Small intestine (tissue), 7 donors: Measurements from ENCODE around the gene MAST2. TPM values are rescaled to one million over a fixed set of nuclear protein-coding genes. Genes with fewer than 3 reads are reported as not detected.

Source experiments
- DNase-seq, 2 donors: peaks; one replicate each; pipeline versions ENCODE4 v3.0.0 to v3.0.0-alpha.2; 2013
- FAIRE-seq: peaks from 2 replicates; lab custom pipeline; 2012; peaks lifted over from hg19 to GRCh38; lab: Jason Lieb, UNC
- H3K27ac ChIP-seq, 3 donors: one replicate each; pipeline ENCODE4 v1.5.1; 2013; ENCODE audit warnings: low read length in 2 of 3, mild to moderate bottlenecking in 2 of 3, control low read depth in 1 of 3, inconsistent platforms in 1 of 3, low read depth in 1 of 3, moderate library complexity in 1 of 3
- H3K27me3 ChIP-seq, 3 donors: one replicate each; pipeline ENCODE4 v1.6.1; 2013; ENCODE audit warnings: low read length in 3 of 3, inconsistent platforms in 1 of 3; ENCODE audit not compliant: control insufficient read depth in 3 of 3, insufficient read depth in 3 of 3
- H3K36me3 ChIP-seq, 3 donors: one replicate each; pipeline ENCODE4 v1.6.1; 2013; ENCODE audit warnings: low read length in 3 of 3, inconsistent platforms in 1 of 3, low read depth in 1 of 3, mild to moderate bottlenecking in 1 of 3, moderate library complexity in 1 of 3; ENCODE audit not compliant: control insufficient read depth in 3 of 3, insufficient read depth in 2 of 3
- H3K4me1 ChIP-seq, 3 donors: one replicate each; pipeline ENCODE4 v1.6.1; 2013; ENCODE audit warnings: low read length in 2 of 3, inconsistent platforms in 1 of 3, low read depth in 1 of 3, mild to moderate bottlenecking in 1 of 3, moderate library complexity in 1 of 3; ENCODE audit not compliant: control insufficient read depth in 3 of 3, insufficient read depth in 2 of 3
- H3K4me3 ChIP-seq, 3 donors: one replicate each; pipeline ENCODE4 v1.5.1; 2013; ENCODE audit warnings: low read length in 3 of 3, control low read depth in 1 of 3, inconsistent platforms in 1 of 3, low read depth in 1 of 3, mild to moderate bottlenecking in 1 of 3, moderate library complexity in 1 of 3
- H3K9me3 ChIP-seq, 2 donors: one replicate each; pipeline ENCODE4 v1.6.1; 2013; ENCODE audit warnings: low read depth in 1 of 2, low read length in 1 of 2; ENCODE audit not compliant: control insufficient read depth in 2 of 2, insufficient read depth in 1 of 2
- WGBS, 3 donors: extraction: QIAGEN DNeasy Blood & Tissue Kit; methylation state at CpG; one replicate each; pipeline ENCODE4 v1.1.7; 2013; 5-methylcytosine and 5-hydroxymethylcytosine counted together
- polyA plus RNA-seq, 4 donors: library from polyadenylated mRNA; stranded (reverse) in 3 of 4; unstranded in 1 of 4; fragments of 200-250 nt in 3 of 4; fragments of 120-200 nt in 1 of 4; gene quantifications; one replicate each; pipeline versions ENCODE4 v1.2.1 to v1.2.3, GENCODE V29; 2013
- donor health status: healthy with polysubstance abuse.
- donor health status: control.
- donor health status: control.
- donor health status: Bipolar disorder and iron deficiency.
- donor health status: healthy.

Gene MAST2
- polyA plus RNA-seq, 4 donors: 23.3 to 70.2 (median 41.8) TPM

- no peak overlapping the region for H3K4me3 ChIP-seq
- H3K4me1 ChIP-seq: no peaks in the 10 kb centered on the region
- H3K9me3 ChIP-seq: no peaks in the 10 kb centered on the region
- H3K27ac ChIP-seq: no peak overlapping the region
- DNase-seq (no peak), FAIRE-seq (no peak)
- 86 to 93% (median 86%) methylated on average over 2 of the region's 2 CpGs for WGBS, 3 donors
- H3K36me3 ChIP-seq: peaks cover 0 to 7% (median 0%) of the 10 kb centered on the region in 3 donors
- no peaks in the 10 kb centered on the region for H3K27me3 ChIP-seq
Measured at GRCh38 chr1:46076343-46076742, 272.9 kb downstream of the MAST2 start.

GRCh38 chr1:46077644-46078043 lies 274.2 kb downstream of the MAST2 start:
- H3K9me3 ChIP-seq: no peaks in the 10 kb centered on the region
- no peak overlapping the region for H3K27ac ChIP-seq
- H3K36me3 ChIP-seq: peaks cover 0 to 6% (median 0%) of the 10 kb centered on the region in 3 donors
- FAIRE-seq (no peak), DNase-seq (no peak)
- H3K4me1 ChIP-seq: no peaks in the 10 kb centered on the region
- no peak overlapping the region for H3K4me3 ChIP-seq
- H3K27me3 ChIP-seq: no peaks in the 10 kb centered on the region
- WGBS, 3 donors: 89 to 91% (median 91%) methylated on average over 4 of the region's 4 CpGs

GRCh38 chr1:46080257-46080656 lies 276.8 kb downstream of the MAST2 start:
- Histone ChIP-seq H3K4me3 (no peak overlapping the region), H3K9me3 (no peaks in the 10 kb centered on the region), H3K27ac (no peak overlapping the region), H3K36me3 (peaks cover 0 to 3% (median 0%) of the 10 kb centered on the region in 3 donors), H3K27me3 (no peaks in the 10 kb centered on the region), H3K4me1 (no peaks in the 10 kb centered on the region)
- no peak for DNase-seq
- no peak for FAIRE-seq
- WGBS, 3 donors: 78 to 86% (median 85%) methylated on average over 3 of the region's 3 CpGs

GRCh38 chr1:46081206-46081605 lies 277.8 kb downstream of the MAST2 start:
- H3K4me1 ChIP-seq: no peaks in the 10 kb centered on the region
- no peak overlapping the region for H3K4me3 ChIP-seq
- FAIRE-seq (no peak), DNase-seq (no peak)
- no peaks in the 10 kb centered on the region for H3K36me3 ChIP-seq
- H3K27ac ChIP-seq: no peak overlapping the region
- no peaks in the 10 kb centered on the region for H3K9me3 ChIP-seq
- 74 to 92% (median 88%) methylated on average over 7 of the region's 7 CpGs for WGBS, 3 donors
- H3K27me3 ChIP-seq: no peaks in the 10 kb centered on the region

DNA sequence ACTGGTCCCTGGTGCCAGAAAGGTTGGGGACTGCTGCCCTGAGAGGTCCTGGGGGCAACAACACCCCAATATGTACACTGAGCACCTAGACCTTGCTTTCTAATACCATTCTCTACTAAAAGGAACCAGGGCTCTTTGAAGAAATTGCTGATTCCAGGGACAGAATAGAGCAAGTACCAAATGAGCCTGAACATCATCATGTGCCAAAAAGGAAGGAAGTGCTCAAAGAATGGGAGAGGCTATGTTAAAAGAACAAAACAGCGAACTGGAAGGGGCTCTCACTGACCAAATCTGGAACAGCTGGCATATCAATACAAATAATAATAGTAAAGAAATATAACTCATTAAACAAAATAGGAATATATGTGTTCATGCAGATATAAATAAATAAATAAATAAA lies 278.2 kb downstream of the MAST2 start:
- H3K36me3 ChIP-seq: no peaks in the 10 kb centered on the region
- H3K4me1 ChIP-seq: no peaks in the 10 kb centered on the region
- no peaks in the 10 kb centered on the region for H3K27me3 ChIP-seq
- no peak overlapping the region for H3K27ac ChIP-seq
- no peak overlapping the region for H3K4me3 ChIP-seq
- 71 to 94% (median 82%) methylated on average over 1 of the region's 1 CpG for WGBS, 3 donors
- FAIRE-seq (no peak), DNase-seq (no peak)
- H3K9me3 ChIP-seq: no peaks in the 10 kb centered on the region

GRCh38 chr1:46083579-46083978 lies 280.2 kb downstream of the MAST2 start:
- H3K9me3 ChIP-seq: no peaks in the 10 kb centered on the region
- H3K27me3 ChIP-seq: no peaks in the 10 kb centered on the region
- H3K36me3 ChIP-seq: no peaks in the 10 kb centered on the region
- DNase-seq (no peak), FAIRE-seq (no peak)
- H3K27ac ChIP-seq: no peak overlapping the region
- no peak overlapping the region for H3K4me3 ChIP-seq
- H3K4me1 ChIP-seq: no peaks in the 10 kb centered on the region

- Histone ChIP-seq H3K9me3 (no peaks in the 10 kb centered on the region), H3K4me3 (no peak overlapping the region), H3K27ac (no peak overlapping the region), H3K27me3 (no peaks in the 10 kb centered on the region), H3K4me1 (no peaks in the 10 kb centered on the region), H3K36me3 (no peaks in the 10 kb centered on the region)
- WGBS, 3 donors: 86 to 88% (median 88%) methylated on average over 1 of the region's 1 CpG
- no peak for DNase-seq
- no peak for FAIRE-seq
Measured at GRCh38 chr1:46084553-46085451, 281.4 kb downstream of the MAST2 start.
